Mucosa of stomach (tissue), 1 donor: ENCODE measurements around the gene NAIF1.

ENCODE experiments used
- H3K27me3 ChIP-seq: one replicate; pipeline ENCODE4 v1.7.0; 2013; ENCODE audit warnings: mild to moderate bottlenecking, low read length; ENCODE audit not compliant: control insufficient read depth, insufficient read depth
- H3K36me3 ChIP-seq: one replicate; pipeline ENCODE4 v1.7.0; 2013; ENCODE audit warnings: low read length; ENCODE audit not compliant: control insufficient read depth, insufficient read depth
- H3K4me1 ChIP-seq: one replicate; pipeline ENCODE4 v1.7.0; 2013; ENCODE audit warnings: mild to moderate bottlenecking, low read length; ENCODE audit not compliant: control insufficient read depth, insufficient read depth
- H3K4me3 ChIP-seq: one replicate; pipeline ENCODE4 v1.7.0; 2013; ENCODE audit warnings: low read length
- H3K9ac ChIP-seq: one replicate; pipeline ENCODE4 v1.7.0; 2013; ENCODE audit warnings: mild to moderate bottlenecking, low read length, moderate library complexity
- H3K9me3 ChIP-seq: one replicate; pipeline ENCODE4 v1.7.0; 2013; ENCODE audit warnings: mild to moderate bottlenecking, low read length, moderate library complexity; ENCODE audit not compliant: control insufficient read depth
- donor health status: Pancreatic carcinoma.

Gene NAIF1

GRCh38 chr9:128106940-128107467, 39.9 kb upstream of the NAIF1 start:
- no peak overlapping the region for H3K9ac ChIP-seq
- H3K4me1 ChIP-seq, result peaks cover 77% of the 10 kb centered on the region
- peaks cover 44% of the 10 kb centered on the region for H3K36me3 ChIP-seq
- no peak overlapping the region for H3K4me3 ChIP-seq
- no peaks in the 10 kb centered on the region for H3K9me3 ChIP-seq
- H3K27me3 ChIP-seq, result no peaks in the 10 kb centered on the region

GRCh38 chr9:128106181-128106939, 39.2 kb upstream of the NAIF1 start:
- Histone ChIP-seq H3K9me3 (no peaks in the 10 kb centered on the region), H3K4me1 (peaks cover 83% of the 10 kb centered on the region), H3K36me3 (peaks cover 44% of the 10 kb centered on the region), H3K27me3 (no peaks in the 10 kb centered on the region), H3K9ac (peak overlapping the region; percentile 13), H3K4me3 (no peak overlapping the region)

GRCh38 chr9:128105538-128106175, 38.5 kb upstream of the NAIF1 start:
- H3K36me3 ChIP-seq, result peaks cover 39% of the 10 kb centered on the region
- no peaks in the 10 kb centered on the region for H3K9me3 ChIP-seq
- H3K4me1 ChIP-seq, result peaks cover 85% of the 10 kb centered on the region
- no peaks in the 10 kb centered on the region for H3K27me3 ChIP-seq
- peak overlapping the region; percentile 13 for H3K9ac ChIP-seq
- H3K4me3 ChIP-seq, result no peak overlapping the region

- Histone ChIP-seq H3K9me3 (no peaks in the 10 kb centered on the region), H3K27me3 (no peaks in the 10 kb centered on the region), H3K9ac (peak overlapping the region; percentile 44), H3K36me3 (peaks cover 39% of the 10 kb centered on the region), H3K4me3 (no peak overlapping the region), H3K4me1 (peaks cover 92% of the 10 kb centered on the region)
These were observed 37.1 kb upstream of the NAIF1 start for GRCh38 chr9:128104171-128104618.

GRCh38 chr9:128103589-128103962, 36.5 kb upstream of the NAIF1 start:
- H3K4me1 ChIP-seq, result peaks cover 89% of the 10 kb centered on the region
- H3K27me3 ChIP-seq, result no peaks in the 10 kb centered on the region
- peaks cover 39% of the 10 kb centered on the region for H3K36me3 ChIP-seq
- peak overlapping the region; percentile 44 for H3K9ac ChIP-seq
- H3K4me3 ChIP-seq, result no peak overlapping the region
- H3K9me3 ChIP-seq, result no peaks in the 10 kb centered on the region

- H3K27me3 ChIP-seq, result no peaks in the 10 kb centered on the region
- peaks cover 87% of the 10 kb centered on the region for H3K4me1 ChIP-seq
- no peak overlapping the region for H3K4me3 ChIP-seq
- peaks cover 36% of the 10 kb centered on the region for H3K36me3 ChIP-seq
- peak overlapping the region; percentile 44 for H3K9ac ChIP-seq
- no peaks in the 10 kb centered on the region for H3K9me3 ChIP-seq
These were observed 35.9 kb upstream of the NAIF1 start for GRCh38 chr9:128102861-128103588.

GRCh38 chr9:128102196-128102595, 35.1 kb upstream of the NAIF1 start:
- H3K36me3 ChIP-seq, result peaks cover 28% of the 10 kb centered on the region
- no peak overlapping the region for H3K4me3 ChIP-seq
- peak overlapping the region; percentile 44 for H3K9ac ChIP-seq
- no peaks in the 10 kb centered on the region for H3K27me3 ChIP-seq
- peaks cover 87% of the 10 kb centered on the region for H3K4me1 ChIP-seq
- H3K9me3 ChIP-seq, result no peaks in the 10 kb centered on the region

- Histone ChIP-seq H3K9me3 (no peaks in the 10 kb centered on the region), H3K4me3 (no peak overlapping the region), H3K9ac (no peak overlapping the region)
These were observed 34.6 kb upstream of the NAIF1 start for GRCh38 chr9:128101690-128102089.

GRCh38 chr9:128101231-128101661, 34.1 kb upstream of the NAIF1 start:
- H3K36me3 ChIP-seq, result peaks cover 20% of the 10 kb centered on the region
- H3K9me3 ChIP-seq, result no peaks in the 10 kb centered on the region
- peaks cover 77% of the 10 kb centered on the region for H3K4me1 ChIP-seq
- H3K27me3 ChIP-seq, result no peaks in the 10 kb centered on the region
- no peak overlapping the region for H3K4me3 ChIP-seq
- no peak overlapping the region for H3K9ac ChIP-seq

More at GRCh38 chr9:128101690-128102089, 34.6 kb upstream of the NAIF1 start:
- Histone ChIP-seq H3K27me3 (no peaks in the 10 kb centered on the region), H3K36me3 (peaks cover 24% of the 10 kb centered on the region), H3K4me1 (peaks cover 82% of the 10 kb centered on the region)

- peaks cover 14% of the 10 kb centered on the region for H3K36me3 ChIP-seq
- no peaks in the 10 kb centered on the region for H3K27me3 ChIP-seq
- no peak overlapping the region for H3K9ac ChIP-seq
- H3K4me3 ChIP-seq, result no peak overlapping the region
- peaks cover 71% of the 10 kb centered on the region for H3K4me1 ChIP-seq
- no peaks in the 10 kb centered on the region for H3K9me3 ChIP-seq
These were observed 33.5 kb upstream of the NAIF1 start for GRCh38 chr9:128100581-128100980.

GRCh38 chr9:128099932-128100491, 32.9 kb upstream of the NAIF1 start:
- H3K27me3 ChIP-seq, result no peaks in the 10 kb centered on the region

More at GRCh38 chr9:128099932-128100491, 32.9 kb upstream of the NAIF1 start:
- Histone ChIP-seq H3K4me1 (peaks cover 71% of the 10 kb centered on the region), H3K9me3 (no peaks in the 10 kb centered on the region), H3K9ac (peak overlapping the region; percentile 80), H3K4me3 (peak overlapping the region; percentile 48), H3K36me3 (peaks cover 11% of the 10 kb centered on the region)
